Right lobe of liver (tissue), 6 donors: Measurements from ENCODE around the gene CPTP. TPM values are rescaled to one million over a fixed set of nuclear protein-coding genes. Genes with fewer than 3 reads are reported as not detected.
A peak's percentile ranks its signal among the peaks of the same experiment; 100 is the strongest.

Experiments used
- ATAC-seq, 4 donors: fragments of 200-7000 bp; cut with Tn5 transposase; one replicate each; pipeline ENCODE4 v1.9.1; 2020; ENCODE audit warnings: mild to moderate bottlenecking in 4 of 4, moderate library complexity in 4 of 4
- DNase-seq, 3 donors: peaks; one replicate each; pipeline ENCODE4 v3.0.0-alpha.2; 2020
- H3K27ac ChIP-seq, 3 donors: fragments of 200-600 bp; one replicate each; pipeline ENCODE4 v1.8.0; 2022
- H3K27me3 ChIP-seq, 2 donors: fragments of 200-600 bp; one replicate each; pipeline ENCODE4 v1.8.0; 2022
- H3K36me3 ChIP-seq, 4 donors: fragments of 200-600 bp; sonication (generic) in 1 of 4; one replicate each; pipeline versions ENCODE4 v1.5.1 to v1.8.0; 2017 to 2022; ENCODE audit warnings: control low read depth in 1 of 4
- H3K4me1 ChIP-seq, 4 donors: fragments of 200-600 bp; sonication (generic) in 1 of 4; one replicate each; pipeline versions ENCODE4 v1.5.1 to v1.8.0; 2017 to 2022; ENCODE audit warnings: control low read depth in 1 of 4
- H3K4me3 ChIP-seq, 3 donors: fragments of 200-600 bp; one replicate each; pipeline ENCODE4 v1.8.0; 2022
- H3K9me3 ChIP-seq, 4 donors: fragments of 200-600 bp; sonication (generic) in 1 of 4; one replicate each; pipeline versions ENCODE4 v1.5.1 to v1.8.0; 2017 to 2022; ENCODE audit warnings: control low read depth in 1 of 4
- CTCF ChIP-seq, 4 donors: fragments of 200-600 bp in 3 of 4; fragments of 450-650 bp in 1 of 4; IDR thresholded peaks; one replicate each; pipeline versions ENCODE4 v1.5.1 to v1.8.0; 2016 to 2022; ENCODE audit warnings: antibody characterized with exemption in 4 of 4, mild to moderate bottlenecking in 2 of 4
- POLR2A ChIP-seq: fragments of 450-650 bp; IDR thresholded peaks from one replicate; pipeline ENCODE4 v1.6.1; 2017; ENCODE audit warnings: antibody characterized with exemption, mild to moderate bottlenecking
- WGBS: methylation state at CpG from one replicate; pipeline ENCODE4 v1.1.6; 2018; ENCODE audit warnings: low coverage, low lambda C conversion rate; ENCODE audit not compliant: insufficient coverage; ENCODE audit errors: missing lambda C conversion rate; 5-methylcytosine and 5-hydroxymethylcytosine counted together
- intact Hi-C, 2 donors: fragments of 100-400 bp; cut with DNase I; formaldehyde crosslinking; loops; one replicate each; pipeline versions ENCODE4 v1.11.2 to v1.14.1; 2022
- total RNA-seq, 6 experiments: library from RNA; depleted of rRNA in 2 of 6; stranded (reverse); fragments of >200 nt in 2 of 6; fragmentation: NEBNext Ultra II Directional in 3 of 6; extraction: Animal tissue kit (Norgen Biotek cat#: 25700) in 3 of 6; gene quantifications; one replicate each; pipeline versions ENCODE4 v1.1.0 to v1.2.4, GENCODE V29; 2016 to 2023
- donor health status: DM: no; HTN: yes; CAD: no.
- donor health status: DM: no; HTN: no; CAD: no.
- donor health status: DM: no; HTN: no; CAD: no.
- donor health status: DM: no; HTN: yes; CAD: no.
- donor health status: DM: no; HTN: yes; CAD: no.

The CPTP gene
- total RNA-seq, 6 experiments from 2014 or later: 26.9 to 57.7 (median 33.1) TPM

GRCh38 chr1:1326075-1326605, 1.5 kb downstream of the CPTP start:
- TF ChIP-seq POLR2A (no peak), CTCF (IDR thresholded peaks at IDR 0.05) (no peak)
- H3K9me3 ChIP-seq: no peaks in the 10 kb centered on the region
- intact Hi-C loops: no loop called here
- 60% methylated on average over 1 of the region's 8 CpGs for WGBS
- H3K27ac ChIP-seq: peak overlapping the region in 1 of 3 donors; percentile 82
- no peaks in the 10 kb centered on the region for H3K27me3 ChIP-seq
- peaks cover 0 to 20% (median 0%) of the 10 kb centered on the region in 4 donors for H3K4me1 ChIP-seq
- peak overlapping the region; percentile 99 to 100 (median 100) for H3K4me3 ChIP-seq
- DNase-seq (no peak), ATAC-seq (no peak)
- peaks cover 0 to 17% (median 4%) of the 10 kb centered on the region in 4 donors for H3K36me3 ChIP-seq

DNA sequence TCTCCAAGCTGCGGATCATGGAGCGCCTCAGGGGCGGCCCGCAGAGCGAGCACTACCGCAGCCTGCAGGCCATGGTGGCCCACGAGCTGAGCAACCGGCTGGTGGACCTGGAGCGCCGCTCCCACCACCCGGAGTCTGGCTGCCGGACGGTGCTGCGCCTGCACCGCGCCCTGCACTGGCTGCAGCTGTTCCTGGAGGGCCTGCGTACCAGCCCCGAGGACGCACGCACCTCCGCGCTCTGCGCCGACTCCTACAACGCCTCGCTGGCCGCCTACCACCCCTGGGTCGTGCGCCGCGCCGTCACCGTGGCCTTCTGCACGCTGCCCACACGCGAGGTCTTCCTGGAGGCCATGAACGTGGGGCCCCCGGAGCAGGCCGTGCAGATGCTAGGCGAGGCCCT, 2.7 kb downstream of the CPTP start:
- no peak for ATAC-seq
- intact Hi-C loops: no loop called here
- peaks cover 0 to 17% (median 4%) of the 10 kb centered on the region in 4 donors for H3K36me3 ChIP-seq
- H3K4me3 ChIP-seq: no peak overlapping the region
- TF ChIP-seq CTCF (IDR thresholded peaks at IDR 0.05) (no peak), POLR2A (no peak)
- WGBS: no CpG with 5 or more reads among the region's 40 CpGs
- H3K9me3 ChIP-seq: no peaks in the 10 kb centered on the region
- no peak for DNase-seq
- H3K4me1 ChIP-seq: peaks cover 0 to 20% (median under 1%) of the 10 kb centered on the region in 4 donors
- no peaks in the 10 kb centered on the region for H3K27me3 ChIP-seq
- H3K27ac ChIP-seq: no peak overlapping the region

DNA sequence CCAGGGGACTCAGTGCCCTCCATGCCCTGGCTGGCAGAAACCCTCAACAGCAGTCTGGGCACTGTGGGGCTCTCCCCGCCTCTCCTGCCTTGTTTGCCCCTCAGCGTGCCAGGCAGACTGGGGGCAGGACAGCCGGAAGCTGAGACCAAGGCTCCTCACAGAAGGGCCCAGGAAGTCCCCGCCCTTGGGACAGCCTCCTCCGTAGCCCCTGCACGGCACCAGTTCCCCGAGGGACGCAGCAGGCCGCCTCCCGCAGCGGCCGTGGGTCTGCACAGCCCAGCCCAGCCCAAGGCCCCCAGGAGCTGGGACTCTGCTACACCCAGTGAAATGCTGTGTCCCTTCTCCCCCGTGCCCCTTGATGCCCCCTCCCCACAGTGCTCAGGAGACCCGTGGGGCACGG, 3.7 kb downstream of the CPTP start:
- Histone ChIP-seq H3K9me3 (no peaks in the 10 kb centered on the region), H3K4me1 (peaks cover 0 to 19% (median 3%) of the 10 kb centered on the region in 4 donors), H3K36me3 (peaks cover 0 to 17% (median 4%) of the 10 kb centered on the region in 4 donors), H3K27ac (no peak overlapping the region), H3K27me3 (no peaks in the 10 kb centered on the region), H3K4me3 (no peak overlapping the region)
- no peak for TF ChIP-seq POLR2A
- TF ChIP-seq CTCF (IDR thresholded peaks at IDR 0.05): no peak
- ATAC-seq (no peak), DNase-seq (no peak)
- no CpG with 5 or more reads among the region's 15 CpGs for WGBS
- intact Hi-C loops: no loop called here

- Histone ChIP-seq H3K9me3 (no peaks in the 10 kb centered on the region), H3K27ac (no peak overlapping the region), H3K4me3 (no peak overlapping the region), H3K4me1 (peaks cover 0 to 16% (median 3%) of the 10 kb centered on the region in 4 donors), H3K36me3 (peaks cover 0 to 17% (median 4%) of the 10 kb centered on the region in 4 donors), H3K27me3 (no peaks in the 10 kb centered on the region)
- DNase-seq (no peak), ATAC-seq (no peak)
- intact Hi-C loops: no loop called here
- TF ChIP-seq CTCF (IDR thresholded peaks at IDR 0.05) (no peak), POLR2A (peak; percentile 16)
- WGBS: 88% methylated on average over 32 of the region's 58 CpGs
These were observed 5.0 kb downstream of the CPTP start for GRCh38 chr1:1329304-1330210.
